ENCODE data around the gene RAC3. TPM values are rescaled to one million over a fixed set of nuclear protein-coding genes. Genes with fewer than 3 reads are reported as not detected.

The RAC3 gene
- total RNA-seq, 2 donors from 2014 or later, result 6.6 to 7.7 TPM

DNA sequence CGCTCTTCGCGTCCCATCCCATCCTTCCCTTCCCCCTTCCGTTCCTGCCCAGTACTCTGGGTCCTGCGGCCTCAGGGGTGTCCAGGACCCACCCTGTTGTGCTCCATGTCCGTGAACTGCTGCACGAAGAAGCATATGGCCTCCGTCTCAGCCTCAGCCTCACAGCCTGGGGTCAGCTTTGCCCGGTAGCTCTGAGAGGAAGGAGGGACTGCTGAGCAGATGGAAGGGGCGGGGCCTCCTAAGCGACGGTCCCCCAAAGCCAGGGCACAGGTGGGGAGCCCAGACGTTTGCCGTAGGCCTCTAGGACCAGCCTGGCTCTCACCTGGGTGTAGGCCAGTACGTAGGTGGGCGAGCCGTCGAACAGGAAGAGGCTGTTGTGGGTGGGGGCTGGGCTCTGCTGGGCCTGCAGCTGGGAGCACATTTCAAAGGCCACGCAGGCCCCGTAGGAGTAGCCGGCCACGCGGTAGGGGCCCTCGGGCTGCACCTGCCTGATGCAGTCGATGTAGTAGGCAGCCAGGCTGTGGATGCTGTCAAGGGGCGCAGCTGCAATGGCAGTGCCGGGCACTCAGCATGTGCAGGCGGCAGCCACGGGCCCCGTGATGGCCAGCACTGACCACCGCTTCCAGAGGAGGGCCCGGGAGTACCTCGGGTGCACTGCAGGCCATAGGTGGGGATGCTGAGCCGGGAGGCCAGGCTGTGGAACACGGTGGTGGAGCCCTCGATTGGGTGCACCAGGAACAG lies 48.7 kb downstream of the RAC3 start:
- H3K27me3 Mint-ChIP-seq, result no peaks in the 10 kb centered on the region
- H3K4me3 Mint-ChIP-seq, result no peak overlapping the region
- H3K36me3 Mint-ChIP-seq (ENCODE audit: low read depth), result peaks cover 35% of the 10 kb centered on the region
- H3K9me3 Mint-ChIP-seq, result no peaks in the 10 kb centered on the region
- no peak overlapping the region for H3K27ac Mint-ChIP-seq
- no peak for ATAC-seq (replicated peaks)
- no peaks in the 10 kb centered on the region for H3K4me1 Mint-ChIP-seq

- H3K27me3 Mint-ChIP-seq, result no peaks in the 10 kb centered on the region
- ATAC-seq (replicated peaks), result no peak
- peaks cover 36% of the 10 kb centered on the region for H3K36me3 Mint-ChIP-seq (ENCODE audit: low read depth)
- H3K4me1 Mint-ChIP-seq, result no peaks in the 10 kb centered on the region
- H3K4me3 Mint-ChIP-seq, result no peak overlapping the region
- H3K9me3 Mint-ChIP-seq, result no peaks in the 10 kb centered on the region
- H3K27ac Mint-ChIP-seq, result no peak overlapping the region
Measured at GRCh38 chr17:82080789-82081464, 49.4 kb downstream of the RAC3 start.

DNA sequence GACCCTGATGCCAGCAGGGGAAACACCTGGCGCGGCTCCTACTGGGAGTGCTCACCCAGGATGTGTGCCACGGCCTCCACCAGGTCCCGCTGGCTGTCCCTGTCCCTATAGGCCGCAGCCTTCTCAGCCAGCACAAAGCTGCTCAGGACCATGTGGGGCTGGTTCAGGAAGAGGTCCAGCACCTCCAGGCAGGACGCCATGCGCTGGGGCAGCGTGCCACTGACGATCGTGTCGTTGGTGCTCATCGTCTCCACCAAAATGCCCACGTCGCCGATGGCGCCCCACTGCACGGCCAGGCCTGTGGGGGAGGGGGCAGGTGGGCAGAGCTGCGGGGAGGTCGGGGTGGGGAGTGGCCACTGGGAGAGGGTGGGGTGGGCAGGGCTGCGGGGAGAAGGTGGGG lies 50.1 kb downstream of the RAC3 start:
- H3K36me3 Mint-ChIP-seq (ENCODE audit: low read depth), result peaks cover 42% of the 10 kb centered on the region
- H3K27ac Mint-ChIP-seq, result no peak overlapping the region
- no peak for ATAC-seq (replicated peaks)
- H3K9me3 Mint-ChIP-seq, result no peaks in the 10 kb centered on the region
- H3K4me3 Mint-ChIP-seq, result no peak overlapping the region
- no peaks in the 10 kb centered on the region for H3K27me3 Mint-ChIP-seq
- no peaks in the 10 kb centered on the region for H3K4me1 Mint-ChIP-seq

DNA sequence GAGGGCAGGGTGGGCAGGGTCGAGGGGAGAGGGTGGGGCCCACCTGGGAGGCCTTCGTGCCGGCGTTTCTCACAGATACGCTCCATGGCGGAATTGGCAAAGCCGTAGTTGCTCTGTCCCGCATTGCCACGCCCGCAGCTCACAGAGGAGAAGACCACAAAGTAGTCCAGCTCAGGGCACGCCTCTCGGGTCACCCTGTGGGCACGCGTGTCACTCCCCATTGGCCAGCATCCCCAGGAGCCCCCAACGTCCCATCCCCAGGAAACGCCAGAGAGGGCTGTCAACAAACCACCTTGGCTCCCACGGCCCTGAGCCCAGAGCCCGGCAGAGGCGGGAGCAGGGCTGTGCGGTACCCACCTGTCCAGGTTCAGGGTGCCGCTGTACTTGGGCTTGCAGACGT lies 50.5 kb downstream of the RAC3 start:
- Mint-ChIP-seq H3K27ac (no peak overlapping the region), H3K4me1 (no peaks in the 10 kb centered on the region), H3K4me3 (no peak overlapping the region), H3K36me3 (ENCODE audit: low read depth) (peaks cover 44% of the 10 kb centered on the region), H3K9me3 (no peaks in the 10 kb centered on the region), H3K27me3 (no peaks in the 10 kb centered on the region)
- ATAC-seq (replicated peaks), result no peak

- no peaks in the 10 kb centered on the region for H3K4me1 Mint-ChIP-seq
- no peak for ATAC-seq (replicated peaks)
- no peak overlapping the region for H3K27ac Mint-ChIP-seq
- H3K27me3 Mint-ChIP-seq, result no peaks in the 10 kb centered on the region
- H3K4me3 Mint-ChIP-seq, result no peak overlapping the region
- peaks cover 44% of the 10 kb centered on the region for H3K36me3 Mint-ChIP-seq (ENCODE audit: low read depth)
- H3K9me3 Mint-ChIP-seq, result no peaks in the 10 kb centered on the region
Measured at GRCh38 chr17:82082456-82082855, 51.0 kb downstream of the RAC3 start.

GRCh38 chr17:82083009-82083408 lies 51.5 kb downstream of the RAC3 start:
- H3K9me3 Mint-ChIP-seq, result no peaks in the 10 kb centered on the region
- no peaks in the 10 kb centered on the region for H3K4me1 Mint-ChIP-seq
- H3K27ac Mint-ChIP-seq, result no peak overlapping the region
- no peak overlapping the region for H3K4me3 Mint-ChIP-seq
- peaks cover 43% of the 10 kb centered on the region for H3K36me3 Mint-ChIP-seq (ENCODE audit: low read depth)
- no peaks in the 10 kb centered on the region for H3K27me3 Mint-ChIP-seq
- ATAC-seq (replicated peaks), result no peak

Other genes with a start within 250 kb of the RAC3 start
- gene GCGR, start 227.5 kb upstream of the RAC3 start, total RNA-seq, result under 1 TPM in 1 of 2 donors, not detected in 1; 0.26 TPM
- gene MCRIP1, start 198.4 kb upstream of the RAC3 start, total RNA-seq, result 10 to 100 TPM; 45.7 to 94.4 TPM
- not detected for gene PPP1R27, start 196.6 kb upstream of the RAC3 start, total RNA-seq
- gene P4HB, start 171.1 kb upstream of the RAC3 start, total RNA-seq, result 100 to 1,000 TPM; 506 to 602 TPM
- gene ARHGDIA, start 160.3 kb upstream of the RAC3 start, total RNA-seq, result 100 to 1,000 TPM; 384 to 814 TPM
- gene ALYREF, start 140.1 kb upstream of the RAC3 start, total RNA-seq, result 100 to 1,000 TPM; 103 to 251 TPM
- 100 to 1,000 TPM; 103 to 123 TPM for gene ANAPC11, start 140.0 kb upstream of the RAC3 start, total RNA-seq
- gene NPB, start 129.4 kb upstream of the RAC3 start, total RNA-seq, result under 1 TPM; 0.17 to 0.53 TPM
- gene PCYT2, start 120.3 kb upstream of the RAC3 start, total RNA-seq, result 10 to 100 TPM; 10.1 to 26.8 TPM
- gene SIRT7, start 113.5 kb upstream of the RAC3 start, total RNA-seq, result 10 to 100 TPM; 41.3 to 47.5 TPM
- gene MAFG, start 103.9 kb upstream of the RAC3 start, total RNA-seq, result 10 to 100 TPM; 28.9 to 32.6 TPM
- 10 to 100 TPM; 25.1 to 40.6 TPM for gene PYCR1, start 94.4 kb upstream of the RAC3 start, total RNA-seq
- not detected for gene MYADML2, start 84.4 kb upstream of the RAC3 start, total RNA-seq
- gene NOTUM, start 70.5 kb upstream of the RAC3 start, total RNA-seq, result 1 to 10 TPM in 1 of 2 donors, under 1 TPM in 1; 0.17 to 6.8 TPM
- 10 to 100 TPM; 22.3 to 30.3 TPM for gene ASPSCR1, start 54.0 kb upstream of the RAC3 start, total RNA-seq
- 100 to 1,000 TPM in 1 of 2 donors, 10 to 100 TPM in 1; 66.1 to 102 TPM for gene CENPX, start 8.8 kb upstream of the RAC3 start, total RNA-seq
- 10 to 100 TPM; 14.0 to 23.9 TPM for gene LRRC45, start 8.4 kb upstream of the RAC3 start, total RNA-seq
- 10 to 100 TPM; 63.1 to 91.0 TPM for gene DCXR, start 6.0 kb downstream of the RAC3 start, total RNA-seq
- 10 to 100 TPM; 21.1 to 25.2 TPM for gene RFNG, start 20.1 kb downstream of the RAC3 start, total RNA-seq
- 10 to 100 TPM; 46.2 to 97.2 TPM for gene GPS1, start 20.2 kb downstream of the RAC3 start, total RNA-seq
- gene DUS1L, start 34.1 kb downstream of the RAC3 start, total RNA-seq, result 100 to 1,000 TPM in 1 of 2 donors, 10 to 100 TPM in 1; 59.7 to 129 TPM
- gene FASN, start 66.6 kb downstream of the RAC3 start, total RNA-seq, result 100 to 1,000 TPM; 109 to 242 TPM
- 10 to 100 TPM; 36.9 to 37.7 TPM for gene CCDC57, start 181.2 kb downstream of the RAC3 start, total RNA-seq
- gene SLC16A3, start 197.4 kb downstream of the RAC3 start, total RNA-seq, result 100 to 1,000 TPM; 167 to 309 TPM
- gene CSNK1D, start 242.0 kb downstream of the RAC3 start, total RNA-seq, result 100 to 1,000 TPM; 140 to 142 TPM

Measured in activated T-helper 17 cell treated with anti-CD3 and anti-CD28 coated beads, Interleukin-2, amount 50 U/mL, for 72 hours (primary cell).